Activated naive CD4-positive, alpha-beta T cell treated with anti-CD3 and anti-CD28 coated beads for 36 hours (primary cell): ENCODE results near the gene KIAA1217. TPM values are rescaled to one million over a fixed set of nuclear protein-coding genes. Genes with fewer than 3 reads are reported as not detected.
A peak's percentile ranks its signal among the peaks of the same experiment; 100 is the strongest.

ENCODE experiments used
- CTCF ChIA-PET: fragments of 350-600 bp; sonication (Branson Sonifier 250); formaldehyde crosslinking; loops from one replicate; lab custom pipeline; 2021; ENCODE audit warnings: antibody characterized with exemption; lab: Charles Lee
- DNase-seq: peaks from one replicate; pipeline ENCODE4 v3.0.0-alpha.2; 2020
- H3K27ac Mint-ChIP-seq: one replicate; pipeline ENCODE4 v1.8.0; 2021; ENCODE audit warnings: mild to moderate bottlenecking, mixed read lengths
- H3K27me3 Mint-ChIP-seq: one replicate; pipeline ENCODE4 v1.8.0; 2021; ENCODE audit warnings: low read depth, mixed read lengths
- H3K36me3 Mint-ChIP-seq: one replicate; pipeline ENCODE4 v1.8.0; 2021; ENCODE audit warnings: low read depth, mixed read lengths
- H3K4me1 Mint-ChIP-seq: one replicate; pipeline ENCODE4 v1.8.0; 2021; ENCODE audit warnings: low read depth, mixed read lengths
- H3K4me3 Mint-ChIP-seq: one replicate; pipeline ENCODE4 v1.8.0; 2021; ENCODE audit warnings: mild to moderate bottlenecking, moderate library complexity, mixed read lengths
- H3K9me3 Mint-ChIP-seq: one replicate; pipeline ENCODE4 v1.8.0; 2021; ENCODE audit warnings: mixed read lengths
- intact Hi-C: fragments of 100-400 bp; cut with micrococcal nuclease; formaldehyde crosslinking; loops from one replicate; pipeline ENCODE4 v1.15.1; 2023
- total RNA-seq, 2 experiments: library from RNA; stranded (reverse); gene quantifications; one replicate each; pipeline ENCODE4 v1.2.3, GENCODE V29; 2021

Gene KIAA1217
- total RNA-seq, 2 experiments from 2014 or later = 0.57 to 0.86 TPM

GRCh38 chr10:24209946-24210491, 1.1 kb downstream of the KIAA1217 start:
- peak overlapping the region; percentile 69 for H3K4me3 Mint-ChIP-seq
- H3K27me3 Mint-ChIP-seq = peaks cover 47% of the 10 kb centered on the region
- intact Hi-C loops = loop anchor here (1.0 to 5.0 kb wide), 15 partner anchors 89 to 1113 kb away; partner anchors contain the start of genes ARHGAP21, ENKUR, MSRB2 and THNSL1
- peak overlapping the region; percentile 76 for H3K27ac Mint-ChIP-seq
- peaks cover 29% of the 10 kb centered on the region for H3K4me1 Mint-ChIP-seq
- H3K9me3 Mint-ChIP-seq = no peaks in the 10 kb centered on the region
- DNase-seq = peak; percentile 78
- no peaks in the 10 kb centered on the region for H3K36me3 Mint-ChIP-seq
- CTCF ChIA-PET = no interaction called here

- H3K4me3 Mint-ChIP-seq = no peak overlapping the region
- no peaks in the 10 kb centered on the region for H3K9me3 Mint-ChIP-seq
- peaks cover 47% of the 10 kb centered on the region for H3K27me3 Mint-ChIP-seq
- no peaks in the 10 kb centered on the region for H3K36me3 Mint-ChIP-seq
- CTCF ChIA-PET = no interaction called here
- intact Hi-C loops = loop anchor here (1.0 to 5.0 kb wide), 10 partner anchors 256 to 1113 kb away; partner anchors contain the start of genes ARHGAP21 and MSRB2
- H3K27ac Mint-ChIP-seq = no peak overlapping the region
- peaks cover 29% of the 10 kb centered on the region for H3K4me1 Mint-ChIP-seq
- no peak for DNase-seq
Measured at GRCh38 chr10:24210501-24210900, 1.6 kb downstream of the KIAA1217 start.

- Mint-ChIP-seq H3K27ac (no peak overlapping the region), H3K27me3 (peaks cover 32% of the 10 kb centered on the region), H3K36me3 (no peaks in the 10 kb centered on the region), H3K4me1 (peaks cover 21% of the 10 kb centered on the region), H3K9me3 (no peaks in the 10 kb centered on the region), H3K4me3 (no peak overlapping the region)
- CTCF ChIA-PET = no interaction called here
- no peak for DNase-seq
- intact Hi-C loops = loop anchor here (5.0 kb wide), 4 partner anchors 304 to 1116 kb away; partner anchors contain the start of genes ARHGAP21 and MSRB2
Measured at GRCh38 chr10:24213266-24213665, 4.3 kb downstream of the KIAA1217 start.

DNA sequence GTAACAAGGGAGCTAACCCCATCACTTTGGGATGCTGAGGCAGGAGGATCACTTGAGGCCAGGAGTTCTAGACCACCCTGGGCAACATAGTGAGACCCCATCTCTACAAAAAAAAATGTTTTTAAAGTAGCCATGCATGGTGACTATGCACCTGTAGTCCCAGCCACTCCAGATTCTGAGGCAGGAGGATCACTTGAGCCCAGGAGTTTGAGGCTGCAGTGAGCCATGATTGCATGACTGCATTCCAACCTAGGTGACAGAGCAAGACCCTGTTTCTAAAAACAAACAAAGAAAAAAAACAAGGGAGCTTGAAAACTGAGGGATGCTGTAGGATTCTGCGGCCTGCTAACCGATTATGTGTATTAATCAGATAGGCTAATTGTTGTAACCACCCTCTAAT, 4.9 kb downstream of the KIAA1217 start:
- intact Hi-C loops = loop anchor here (5.0 kb wide), 4 partner anchors 303 to 1117 kb away; partner anchors contain the start of genes ARHGAP21 and MSRB2
- Mint-ChIP-seq H3K4me1 (peaks cover 16% of the 10 kb centered on the region), H3K27me3 (peaks cover 28% of the 10 kb centered on the region), H3K9me3 (no peaks in the 10 kb centered on the region), H3K27ac (no peak overlapping the region), H3K4me3 (no peak overlapping the region), H3K36me3 (no peaks in the 10 kb centered on the region)
- CTCF ChIA-PET = no interaction called here
- no peak for DNase-seq

DNA sequence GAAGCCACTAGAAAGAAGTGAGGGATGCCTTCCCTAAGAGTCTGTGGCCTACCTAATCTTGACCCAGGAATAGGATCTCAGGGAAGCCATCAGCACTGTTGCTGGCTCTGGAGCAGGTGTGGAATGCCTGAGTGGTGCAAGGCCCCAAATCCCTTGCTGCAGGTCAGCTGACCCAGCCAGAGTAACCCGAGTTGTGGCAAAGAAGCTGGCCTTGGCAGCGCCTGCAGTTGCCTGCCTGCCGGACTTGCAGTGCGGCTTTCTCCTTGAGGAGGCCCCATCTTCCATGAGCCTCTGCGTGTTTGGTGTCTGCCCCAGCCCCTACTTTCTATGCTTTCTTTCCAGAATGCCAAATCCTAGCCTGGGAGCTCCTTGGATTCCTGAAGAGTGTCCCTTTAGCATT, 5.8 kb downstream of the KIAA1217 start:
- H3K4me1 Mint-ChIP-seq = peaks cover 8% of the 10 kb centered on the region
- H3K27ac Mint-ChIP-seq = no peak overlapping the region
- no peaks in the 10 kb centered on the region for H3K9me3 Mint-ChIP-seq
- H3K4me3 Mint-ChIP-seq = no peak overlapping the region
- H3K27me3 Mint-ChIP-seq = peaks cover 24% of the 10 kb centered on the region
- H3K36me3 Mint-ChIP-seq = no peaks in the 10 kb centered on the region
- intact Hi-C loops = loop anchor here (5.0 kb wide), 4 partner anchors 303 to 1117 kb away; partner anchors contain the start of genes ARHGAP21 and MSRB2
- CTCF ChIA-PET = no interaction called here
- no peak for DNase-seq

DNA sequence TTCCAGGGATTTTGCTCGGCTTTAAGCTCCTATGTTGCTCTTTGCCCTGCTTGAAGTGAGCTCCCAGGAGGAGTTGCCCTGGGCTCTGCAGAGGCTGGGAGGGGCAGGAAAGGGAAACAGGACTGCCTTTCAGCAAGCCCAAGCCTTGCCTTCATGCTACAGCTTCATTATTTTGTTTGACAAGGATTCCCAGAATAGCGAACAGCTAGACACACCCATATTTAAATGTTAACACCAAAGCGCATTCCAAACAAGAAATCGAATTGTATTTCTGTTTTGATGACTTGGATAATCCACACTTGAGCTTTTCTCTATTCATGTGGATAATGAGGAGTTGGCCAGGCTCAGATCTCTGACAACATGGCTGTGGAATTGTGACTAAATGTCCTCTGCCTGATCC, 6.3 kb downstream of the KIAA1217 start:
- Mint-ChIP-seq H3K27me3 (peaks cover 24% of the 10 kb centered on the region), H3K4me3 (no peak overlapping the region), H3K36me3 (no peaks in the 10 kb centered on the region), H3K9me3 (no peaks in the 10 kb centered on the region), H3K27ac (no peak overlapping the region), H3K4me1 (peaks cover 4% of the 10 kb centered on the region)
- CTCF ChIA-PET = interaction anchor here (0.9 kb wide), 1 partner anchor 17 kb away, joined by 3 read pairs; no protein-coding TSS in a partner anchor
- intact Hi-C loops = no loop called here
- DNase-seq = no peak

GRCh38 chr10:24215603-24216002, 6.7 kb downstream of the KIAA1217 start:
- peaks cover under 1% of the 10 kb centered on the region for H3K4me1 Mint-ChIP-seq
- H3K4me3 Mint-ChIP-seq = no peak overlapping the region
- no peak overlapping the region for H3K27ac Mint-ChIP-seq
- no peaks in the 10 kb centered on the region for H3K36me3 Mint-ChIP-seq
- intact Hi-C loops = no loop called here
- CTCF ChIA-PET = interaction anchor here (0.9 kb wide), 1 partner anchor 17 kb away, joined by 3 read pairs; no protein-coding TSS in a partner anchor
- no peak for DNase-seq
- H3K9me3 Mint-ChIP-seq = no peaks in the 10 kb centered on the region
- peaks cover 23% of the 10 kb centered on the region for H3K27me3 Mint-ChIP-seq

DNA sequence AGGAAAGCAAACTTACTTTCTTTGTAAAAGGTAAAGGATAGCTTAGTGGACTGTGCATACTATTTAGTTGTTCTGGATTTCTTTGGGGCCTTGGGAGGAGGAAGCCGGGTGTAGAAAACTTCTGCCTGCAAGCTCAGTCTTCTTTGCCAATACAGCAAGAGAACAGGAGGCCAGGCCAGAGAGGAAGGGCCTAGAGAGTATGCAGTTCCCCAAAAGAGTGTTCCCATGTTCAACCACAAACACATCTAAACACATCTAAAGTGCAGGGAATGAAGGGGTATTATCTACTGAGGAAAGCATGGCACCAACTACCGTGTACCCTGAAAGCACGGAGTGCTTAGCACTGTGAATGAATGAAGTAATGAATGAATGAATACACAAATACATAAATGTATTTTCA, 11.0 kb downstream of the KIAA1217 start:
- no peak overlapping the region for H3K27ac Mint-ChIP-seq
- peaks cover 7% of the 10 kb centered on the region for H3K27me3 Mint-ChIP-seq
- no peak overlapping the region for H3K4me3 Mint-ChIP-seq
- DNase-seq = no peak
- CTCF ChIA-PET = no interaction called here
- H3K36me3 Mint-ChIP-seq = no peaks in the 10 kb centered on the region
- no peaks in the 10 kb centered on the region for H3K4me1 Mint-ChIP-seq
- intact Hi-C loops = no loop called here
- no peaks in the 10 kb centered on the region for H3K9me3 Mint-ChIP-seq

DNA sequence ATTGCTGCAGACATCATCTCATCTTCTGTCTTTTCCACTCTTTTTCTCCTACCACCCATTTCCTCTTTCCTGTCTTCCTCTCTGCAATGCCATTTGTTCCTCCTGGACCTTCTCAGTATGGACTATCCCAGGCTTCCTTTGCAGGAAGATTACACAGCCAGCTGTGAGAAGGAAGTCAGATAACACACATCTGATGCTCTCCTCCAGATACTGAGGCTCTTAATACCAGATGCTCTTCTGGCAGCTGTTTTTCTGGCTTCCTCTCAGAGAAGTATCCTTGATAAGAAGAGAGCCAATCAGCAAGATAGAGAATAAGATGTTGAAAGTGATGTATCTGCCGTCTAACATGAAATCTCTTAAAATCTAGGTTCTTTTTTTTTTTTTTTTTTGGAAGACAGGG, 14.4 kb downstream of the KIAA1217 start:
- H3K36me3 Mint-ChIP-seq = no peaks in the 10 kb centered on the region
- no peaks in the 10 kb centered on the region for H3K4me1 Mint-ChIP-seq
- intact Hi-C loops = no loop called here
- CTCF ChIA-PET = no interaction called here
- DNase-seq = no peak
- peaks cover 4% of the 10 kb centered on the region for H3K27me3 Mint-ChIP-seq
- no peak overlapping the region for H3K4me3 Mint-ChIP-seq
- no peaks in the 10 kb centered on the region for H3K9me3 Mint-ChIP-seq
- no peak overlapping the region for H3K27ac Mint-ChIP-seq

DNA sequence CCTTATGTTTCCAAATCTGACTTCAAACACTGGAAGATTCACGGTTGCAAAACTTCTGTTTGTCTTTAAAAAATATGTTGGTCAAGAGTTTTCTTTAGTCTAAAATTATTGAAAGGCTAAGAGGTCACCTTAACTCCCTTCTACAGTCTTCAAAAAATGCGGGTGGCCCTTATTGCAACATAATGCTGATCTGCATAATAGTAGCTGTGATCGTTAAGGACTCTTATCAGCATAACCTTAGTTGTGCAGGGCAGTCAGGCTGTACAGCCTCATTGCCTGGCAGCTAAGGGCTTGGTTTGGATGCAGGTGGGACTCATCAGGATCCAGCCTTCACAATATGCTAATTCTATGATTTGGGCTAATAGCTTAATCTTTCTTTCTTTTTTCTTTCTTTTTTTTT, 15.0 kb downstream of the KIAA1217 start:
- intact Hi-C loops = no loop called here
- no peaks in the 10 kb centered on the region for H3K9me3 Mint-ChIP-seq
- no peak overlapping the region for H3K4me3 Mint-ChIP-seq
- no peak for DNase-seq
- H3K4me1 Mint-ChIP-seq = no peaks in the 10 kb centered on the region
- CTCF ChIA-PET = interaction anchor here (0.6 kb wide), 1 partner anchor 491 kb away, joined by 3 read pairs; no protein-coding TSS in a partner anchor
- H3K27ac Mint-ChIP-seq = no peak overlapping the region
- H3K36me3 Mint-ChIP-seq = no peaks in the 10 kb centered on the region
- H3K27me3 Mint-ChIP-seq = peaks cover 8% of the 10 kb centered on the region

- Mint-ChIP-seq H3K27ac (no peak overlapping the region), H3K4me3 (no peak overlapping the region), H3K27me3 (peaks cover 11% of the 10 kb centered on the region), H3K4me1 (no peaks in the 10 kb centered on the region), H3K9me3 (no peaks in the 10 kb centered on the region), H3K36me3 (no peaks in the 10 kb centered on the region)
- CTCF ChIA-PET = interaction anchor here (1.4 kb wide), 1 partner anchor 31 kb away, joined by 3 read pairs; no protein-coding TSS in a partner anchor
- no peak for DNase-seq
- intact Hi-C loops = no loop called here
Measured at GRCh38 chr10:24228642-24229041, 19.7 kb downstream of the KIAA1217 start.

DNA sequence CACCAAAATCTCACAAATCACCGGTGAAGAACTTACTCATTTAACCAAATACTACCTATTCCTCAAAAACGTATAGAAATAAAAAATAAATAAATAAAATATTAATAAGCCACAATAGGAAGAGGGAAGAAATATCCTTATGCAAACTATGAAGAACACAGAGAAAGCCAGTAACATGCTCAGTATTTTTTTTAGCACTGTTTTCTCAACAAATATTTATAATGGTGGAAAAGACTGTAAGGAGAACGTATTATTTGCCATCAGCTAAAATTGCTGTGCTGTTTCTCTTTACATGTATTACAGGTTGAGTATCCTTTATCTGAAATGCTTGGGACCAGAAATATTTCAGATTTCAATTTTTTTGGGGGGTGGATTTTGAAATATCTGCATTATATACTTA, 21.0 kb downstream of the KIAA1217 start:
- H3K4me1 Mint-ChIP-seq = no peaks in the 10 kb centered on the region
- CTCF ChIA-PET = no interaction called here
- H3K27ac Mint-ChIP-seq = no peak overlapping the region
- peaks cover 11% of the 10 kb centered on the region for H3K27me3 Mint-ChIP-seq
- intact Hi-C loops = no loop called here
- DNase-seq = no peak
- H3K4me3 Mint-ChIP-seq = no peak overlapping the region
- no peaks in the 10 kb centered on the region for H3K36me3 Mint-ChIP-seq
- H3K9me3 Mint-ChIP-seq = no peaks in the 10 kb centered on the region

DNA sequence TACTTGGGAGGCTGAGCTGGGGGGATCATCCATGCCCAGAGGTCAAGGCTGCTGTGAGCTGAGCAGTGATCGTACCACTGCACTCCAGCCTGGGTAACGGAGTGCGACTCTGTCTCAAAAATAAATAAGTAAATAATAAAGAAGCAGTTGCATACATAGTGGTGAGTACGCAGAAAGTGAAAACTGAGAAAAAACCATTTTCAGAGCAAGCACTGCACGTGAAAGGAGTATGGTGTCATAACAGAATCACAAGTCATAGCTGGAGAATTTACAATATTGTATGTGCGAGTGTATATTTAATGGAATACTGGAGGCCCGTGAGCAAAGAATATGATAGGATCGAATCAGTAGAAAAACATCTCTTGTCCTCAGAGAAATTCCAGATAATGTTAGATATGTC, 22.3 kb downstream of the KIAA1217 start:
- Mint-ChIP-seq H3K4me1 (no peaks in the 10 kb centered on the region), H3K4me3 (no peak overlapping the region), H3K27ac (no peak overlapping the region), H3K36me3 (no peaks in the 10 kb centered on the region), H3K9me3 (no peaks in the 10 kb centered on the region), H3K27me3 (peaks cover 13% of the 10 kb centered on the region)
- intact Hi-C loops = no loop called here
- DNase-seq = no peak
- CTCF ChIA-PET = no interaction called here
